ENCODE data around the gene LMX1B.
A peak's percentile ranks its signal among the peaks of the same experiment; 100 is the strongest.

LMX1B gene

GRCh38 chr9:126635661-126636439, 22.1 kb downstream of the LMX1B start:
- H3K9me3 ChIP-seq (replicated peaks in 1 of 2; ENCODE audit: control insufficient read depth in 2 of 2, insufficient read depth in 1 of 2, low read depth in 1 of 2, low read length in 2 of 2), result no peaks in the 10 kb centered on the region
- no peak overlapping the region for H2AK5ac ChIP-seq (ENCODE audit: low read depth, low read length)
- no peak overlapping the region for H3K4me3 ChIP-seq (ENCODE audit: low read length in 2 of 2)
- H2BK120ac ChIP-seq (ENCODE audit: low read depth, low read length), result no peak overlapping the region
- no peak overlapping the region for H3K23ac ChIP-seq (ENCODE audit: low read depth, low read length, poor library complexity)
- no peaks in the 10 kb centered on the region for H3K79me1 ChIP-seq (ENCODE audit: low read depth, low read length)
- no peak overlapping the region for H2BK12ac ChIP-seq (ENCODE audit: low read length)
- H3K14ac ChIP-seq (ENCODE audit: low read length), result no peak overlapping the region
- no peak overlapping the region for H2BK5ac ChIP-seq (ENCODE audit: low read length)
- no peak overlapping the region for H3K27ac ChIP-seq (replicated peaks; ENCODE audit: low read length)
- H3K4me1 ChIP-seq (ENCODE audit: control insufficient read depth in 2 of 2, insufficient read depth in 1 of 2, low read depth in 1 of 2, low read length in 2 of 2), result peaks cover 2 to 3% of the 10 kb centered on the region in 2 donors
- H3K4me2 ChIP-seq (ENCODE audit: insufficient read depth, low read length, poor library complexity, severe bottlenecking), result no peak overlapping the region
- no peak overlapping the region for H3K4ac ChIP-seq (ENCODE audit: low read length)
- no CpG with 5 or more reads among the region's 3 CpGs for WGBS, 2 donors (ENCODE audit: extremely low coverage in 2 of 2, insufficient read length in 2 of 2, insufficient replicate concordance in 1 of 2)
- no peak overlapping the region for H4K8ac ChIP-seq (ENCODE audit: low read depth, low read length)
- H3K9ac ChIP-seq (ENCODE audit: low read depth, low read length, poor library complexity), result no peak overlapping the region
- no peaks in the 10 kb centered on the region for H3K36me3 ChIP-seq (replicated peaks in 1 of 2; ENCODE audit: control insufficient read depth in 2 of 2, insufficient read depth in 2 of 2, low read length in 2 of 2)
- no peak overlapping the region for H2AFZ ChIP-seq (ENCODE audit: low read length)
- no peak overlapping the region for H3K18ac ChIP-seq (ENCODE audit: low read length)
- H3K27me3 ChIP-seq (ENCODE audit: control insufficient read depth in 3 of 3, insufficient read depth in 3 of 3, low read depth in 1 of 3, low read length in 3 of 3), result peaks cover 4 to 99% (median 91%) of the 10 kb centered on the region in 3 experiments
- H4K91ac ChIP-seq (ENCODE audit: low read depth, low read length, poor library complexity), result no peak overlapping the region
- no peak for DNase-seq (ENCODE audit: low spot score)
- no peak overlapping the region for H2BK15ac ChIP-seq (ENCODE audit: low read length)

DNA sequence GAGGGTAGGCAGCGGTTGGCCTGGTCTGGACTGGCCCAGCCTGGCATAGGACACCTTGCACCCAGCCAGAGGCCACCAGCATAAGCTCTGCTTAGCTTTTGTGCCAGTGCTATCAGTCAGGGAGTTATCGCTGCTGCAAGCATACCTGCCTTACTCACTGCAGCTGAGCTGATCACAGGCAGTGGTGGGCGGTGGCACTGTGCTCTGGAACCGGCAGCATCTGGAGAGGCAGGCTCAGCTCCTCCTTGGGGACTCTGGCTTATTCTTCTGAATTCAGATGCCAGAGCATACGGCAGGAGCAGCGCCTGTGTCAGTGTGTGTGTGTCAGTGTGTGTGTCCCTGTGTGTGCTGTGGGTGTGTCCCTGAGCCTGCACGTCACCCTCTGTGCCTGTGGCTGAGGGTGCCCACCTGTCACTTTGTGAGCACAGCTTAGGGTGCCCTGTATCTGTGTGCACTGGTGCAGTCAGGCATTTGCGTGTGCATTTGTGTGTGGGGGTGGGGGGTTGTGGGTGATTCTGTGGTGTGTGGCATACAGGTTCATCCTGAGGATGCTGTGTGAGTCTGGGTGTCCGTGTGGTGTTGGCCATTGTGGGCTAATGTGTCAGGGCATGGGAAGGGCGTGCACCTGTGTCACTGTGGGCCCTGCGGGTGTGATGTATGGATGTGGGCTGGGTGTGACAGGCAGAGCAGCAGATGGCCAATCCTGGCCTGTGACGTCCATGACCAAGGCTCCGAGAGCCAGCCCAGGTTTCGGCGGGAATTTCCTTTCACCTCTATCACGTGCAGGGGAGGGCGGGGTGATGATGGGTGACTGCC, 23.5 kb downstream of the LMX1B start:
- no peaks in the 10 kb centered on the region for H3K79me1 ChIP-seq (ENCODE audit: low read depth, low read length)
- no peak overlapping the region for H4K8ac ChIP-seq (ENCODE audit: low read depth, low read length)
- peak overlapping the region; percentile 23 for H2BK15ac ChIP-seq (ENCODE audit: low read length)
- peaks cover 2 to 3% of the 10 kb centered on the region in 2 donors for H3K4me1 ChIP-seq (ENCODE audit: control insufficient read depth in 2 of 2, insufficient read depth in 1 of 2, low read depth in 1 of 2, low read length in 2 of 2)
- no peak overlapping the region for H2AFZ ChIP-seq (ENCODE audit: low read length)
- H2BK120ac ChIP-seq (ENCODE audit: low read depth, low read length), result no peak overlapping the region
- no peak for DNase-seq (ENCODE audit: low spot score)
- WGBS, 2 donors (ENCODE audit: extremely low coverage in 2 of 2, insufficient read length in 2 of 2, insufficient replicate concordance in 1 of 2), result no CpG with 5 or more reads among the region's 17 CpGs
- H3K9me3 ChIP-seq (replicated peaks in 1 of 2; ENCODE audit: control insufficient read depth in 2 of 2, insufficient read depth in 1 of 2, low read depth in 1 of 2, low read length in 2 of 2), result no peaks in the 10 kb centered on the region
- peaks cover 4 to 99% (median 91%) of the 10 kb centered on the region in 3 experiments for H3K27me3 ChIP-seq (ENCODE audit: control insufficient read depth in 3 of 3, insufficient read depth in 3 of 3, low read depth in 1 of 3, low read length in 3 of 3)
- peak overlapping the region; percentile 92 for H3K14ac ChIP-seq (ENCODE audit: low read length)
- H3K9ac ChIP-seq (ENCODE audit: low read depth, low read length, poor library complexity), result no peak overlapping the region
- H2BK12ac ChIP-seq (ENCODE audit: low read length), result no peak overlapping the region
- no peak overlapping the region for H3K4ac ChIP-seq (ENCODE audit: low read length)
- H2BK5ac ChIP-seq (ENCODE audit: low read length), result peak overlapping the region; percentile 15
- peak overlapping the region in 1 of 2 donors; percentile 3 for H3K4me3 ChIP-seq (ENCODE audit: low read length in 2 of 2)
- H4K91ac ChIP-seq (ENCODE audit: low read depth, low read length, poor library complexity), result no peak overlapping the region
- H3K23ac ChIP-seq (ENCODE audit: low read depth, low read length, poor library complexity), result peak overlapping the region; percentile 58
- no peak overlapping the region for H3K4me2 ChIP-seq (ENCODE audit: insufficient read depth, low read length, poor library complexity, severe bottlenecking)
- H2AK5ac ChIP-seq (ENCODE audit: low read depth, low read length), result peak overlapping the region; percentile 53
- H3K18ac ChIP-seq (ENCODE audit: low read length), result peak overlapping the region; percentile 55
- no peak overlapping the region for H3K27ac ChIP-seq (replicated peaks; ENCODE audit: low read length)
- no peaks in the 10 kb centered on the region for H3K36me3 ChIP-seq (replicated peaks in 1 of 2; ENCODE audit: control insufficient read depth in 2 of 2, insufficient read depth in 2 of 2, low read length in 2 of 2)

DNA sequence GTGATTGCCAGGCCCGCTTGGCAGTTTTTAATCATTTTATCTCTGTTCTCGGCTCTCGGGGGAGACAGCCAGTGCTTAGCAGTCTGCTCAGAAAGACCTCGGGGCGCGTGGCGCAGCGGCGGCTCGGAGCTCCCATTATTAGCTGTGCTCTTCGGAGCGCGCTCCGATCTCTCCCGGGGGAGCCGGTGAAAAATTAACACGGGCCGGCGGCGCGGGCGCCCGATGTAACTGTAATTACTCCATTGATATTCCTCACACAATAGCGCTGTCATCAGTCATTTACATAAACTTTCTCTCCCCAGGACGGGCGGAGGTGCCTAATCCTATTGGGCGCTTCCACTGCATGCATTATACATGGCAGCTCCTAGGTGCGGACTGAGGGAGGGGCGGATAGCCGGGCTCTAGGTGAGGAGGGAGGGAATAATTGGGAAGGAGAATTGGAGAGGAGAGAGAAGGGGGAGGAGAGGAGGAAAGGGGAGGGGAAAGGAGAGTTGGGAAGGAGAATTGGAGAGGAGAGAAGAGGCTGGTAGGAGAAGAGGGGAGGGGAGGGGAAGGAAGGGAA, 24.9 kb downstream of the LMX1B start:
- Histone ChIP-seq H2BK15ac (ENCODE audit: low read length) (no peak overlapping the region), H3K4ac (ENCODE audit: low read length) (no peak overlapping the region), H4K8ac (ENCODE audit: low read depth, low read length) (no peak overlapping the region), H3K14ac (ENCODE audit: low read length) (no peak overlapping the region), H3K79me1 (ENCODE audit: low read depth, low read length) (no peaks in the 10 kb centered on the region), H3K27me3 (ENCODE audit: control insufficient read depth in 3 of 3, insufficient read depth in 3 of 3, low read depth in 1 of 3, low read length in 3 of 3) (peaks cover 4 to 99% (median 88%) of the 10 kb centered on the region in 3 experiments), H3K9me3 (replicated peaks in 1 of 2; ENCODE audit: control insufficient read depth in 2 of 2, insufficient read depth in 1 of 2, low read depth in 1 of 2, low read length in 2 of 2) (no peaks in the 10 kb centered on the region), H2BK5ac (ENCODE audit: low read length) (no peak overlapping the region), H2AFZ (ENCODE audit: low read length) (no peak overlapping the region), H2BK12ac (ENCODE audit: low read length) (no peak overlapping the region), H3K23ac (ENCODE audit: low read depth, low read length, poor library complexity) (no peak overlapping the region), H3K36me3 (replicated peaks in 1 of 2; ENCODE audit: control insufficient read depth in 2 of 2, insufficient read depth in 2 of 2, low read length in 2 of 2) (no peaks in the 10 kb centered on the region), H2BK120ac (ENCODE audit: low read depth, low read length) (no peak overlapping the region), H3K4me3 (ENCODE audit: low read length in 2 of 2) (no peak overlapping the region), H2AK5ac (ENCODE audit: low read depth, low read length) (peak overlapping the region; percentile 41), H3K4me1 (ENCODE audit: control insufficient read depth in 2 of 2, insufficient read depth in 1 of 2, low read depth in 1 of 2, low read length in 2 of 2) (peaks cover 2 to 3% of the 10 kb centered on the region in 2 donors), H3K4me2 (ENCODE audit: insufficient read depth, low read length, poor library complexity, severe bottlenecking) (peak overlapping the region; percentile 50), H3K27ac (replicated peaks; ENCODE audit: low read length) (no peak overlapping the region), H3K18ac (ENCODE audit: low read length) (no peak overlapping the region), H3K9ac (ENCODE audit: low read depth, low read length, poor library complexity) (no peak overlapping the region), H4K91ac (ENCODE audit: low read depth, low read length, poor library complexity) (no peak overlapping the region)
- no CpG with 5 or more reads among the region's 30 CpGs for WGBS, 2 donors (ENCODE audit: extremely low coverage in 2 of 2, insufficient read length in 2 of 2, insufficient replicate concordance in 1 of 2)
- DNase-seq (ENCODE audit: low spot score), result no peak
